ENCODE results near the gene MYH14.

Gene MYH14

GRCh38 chr19:50202962-50203280 is 501 bp upstream of the MYH14 start:
- Histone ChIP-seq H3K27me3 (ENCODE audit: low read depth, low read length) (peaks cover 18% of the 10 kb centered on the region), H3K79me2 (ENCODE audit: low read length) (no peaks in the 10 kb centered on the region), H3K27ac (ENCODE audit: low read length) (no peak overlapping the region), H4K20me1 (ENCODE audit: insufficient read depth, low read length) (no peaks in the 10 kb centered on the region), H3K4me2 (ENCODE audit: low read length) (no peak overlapping the region), H3K4me3 (ENCODE audit: low read length) (no peak overlapping the region), H2AFZ (ENCODE audit: low read depth, low read length) (no peak overlapping the region), H3K9me3 (ENCODE audit: insufficient read depth, low read length) (no peaks in the 10 kb centered on the region), H3K4me1 (ENCODE audit: low read length) (no peaks in the 10 kb centered on the region), H3K9ac (ENCODE audit: low read length) (no peak overlapping the region), H3K36me3 (replicated peaks; ENCODE audit: low read depth, low read length) (no peaks in the 10 kb centered on the region)
- TF ChIP-seq CTCF (IDR thresholded peaks at IDR 0.05; ENCODE audit: low read depth, low read length) (no peak), EZH2phosphoT487 (IDR thresholded peaks at IDR 0.05; ENCODE audit: low read depth) (no peak)

- Histone ChIP-seq H3K9me3 (ENCODE audit: insufficient read depth, low read length) (no peaks in the 10 kb centered on the region), H3K27ac (ENCODE audit: low read length) (no peak overlapping the region), H3K36me3 (replicated peaks; ENCODE audit: low read depth, low read length) (no peaks in the 10 kb centered on the region), H3K79me2 (ENCODE audit: low read length) (no peaks in the 10 kb centered on the region), H3K4me3 (ENCODE audit: low read length) (no peak overlapping the region), H4K20me1 (ENCODE audit: insufficient read depth, low read length) (no peaks in the 10 kb centered on the region), H2AFZ (ENCODE audit: low read depth, low read length) (no peak overlapping the region), H3K4me1 (ENCODE audit: low read length) (no peaks in the 10 kb centered on the region), H3K27me3 (ENCODE audit: low read depth, low read length) (peaks cover 14% of the 10 kb centered on the region), H3K4me2 (ENCODE audit: low read length) (no peak overlapping the region), H3K9ac (ENCODE audit: low read length) (no peak overlapping the region)
- TF ChIP-seq CTCF (IDR thresholded peaks at IDR 0.05; ENCODE audit: low read depth, low read length) (no peak), EZH2phosphoT487 (IDR thresholded peaks at IDR 0.05; ENCODE audit: low read depth) (no peak)
Measured at GRCh38 chr19:50204081-50204428, 633 bp downstream of the MYH14 start.

DNA sequence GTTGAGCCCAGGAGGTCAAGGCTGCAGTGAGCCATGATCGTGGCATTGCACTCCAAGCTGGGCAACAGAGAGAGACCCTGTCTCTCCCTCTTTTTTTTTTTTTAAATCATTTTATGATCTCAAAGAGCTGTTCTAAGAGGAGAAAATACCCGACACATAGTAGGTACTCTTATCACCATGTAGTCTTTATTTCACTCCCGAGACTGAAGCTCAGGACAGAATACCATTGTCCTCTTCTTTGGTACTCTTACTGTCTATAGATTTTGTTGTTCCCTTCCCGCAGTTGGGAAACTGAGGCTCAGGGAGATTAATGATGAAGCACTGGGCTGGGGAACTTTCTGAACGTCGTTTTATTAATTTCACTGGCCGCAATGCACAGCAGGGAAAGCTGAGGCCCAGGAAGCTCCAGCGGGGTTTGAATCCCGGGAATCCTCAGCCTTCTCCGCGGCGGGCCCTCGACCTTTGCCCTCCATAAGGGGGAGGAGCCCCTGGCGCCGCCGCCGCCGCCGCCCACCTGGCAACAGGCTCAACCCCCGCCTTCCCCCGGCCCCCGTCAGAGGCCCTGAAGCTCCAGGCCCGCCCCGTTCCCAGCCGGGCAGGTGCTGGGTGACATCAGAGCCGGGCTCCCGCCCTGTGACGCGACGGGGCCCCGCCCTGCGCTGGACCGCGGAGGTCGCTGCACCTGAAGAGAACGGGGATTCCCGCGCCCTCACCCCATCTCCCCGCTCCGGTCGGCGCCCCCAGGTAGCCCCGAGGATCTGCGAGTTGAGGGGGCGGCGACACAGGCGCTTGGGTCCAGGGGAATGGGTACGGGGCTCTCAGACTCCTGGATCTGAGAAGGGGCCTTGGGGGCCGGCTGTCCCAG is 1.6 kb downstream of the MYH14 start:
- Histone ChIP-seq H3K4me1 (ENCODE audit: low read length) (no peaks in the 10 kb centered on the region), H3K9me3 (ENCODE audit: insufficient read depth, low read length) (no peaks in the 10 kb centered on the region), H3K9ac (ENCODE audit: low read length) (no peak overlapping the region), H3K4me2 (ENCODE audit: low read length) (no peak overlapping the region), H3K36me3 (replicated peaks; ENCODE audit: low read depth, low read length) (no peaks in the 10 kb centered on the region), H4K20me1 (ENCODE audit: insufficient read depth, low read length) (no peaks in the 10 kb centered on the region), H3K27ac (ENCODE audit: low read length) (no peak overlapping the region), H3K27me3 (ENCODE audit: low read depth, low read length) (peaks cover 4% of the 10 kb centered on the region; the same call in 1 of the 2 replicates), H2AFZ (ENCODE audit: low read depth, low read length) (no peak overlapping the region), H3K79me2 (ENCODE audit: low read length) (no peaks in the 10 kb centered on the region), H3K4me3 (ENCODE audit: low read length) (no peak overlapping the region)
- TF ChIP-seq CTCF (IDR thresholded peaks at IDR 0.05; ENCODE audit: low read depth, low read length) (no peak), EZH2phosphoT487 (IDR thresholded peaks at IDR 0.05; ENCODE audit: low read depth) (no peak)

- Histone ChIP-seq H3K9ac (ENCODE audit: low read length) (no peak overlapping the region), H3K27me3 (ENCODE audit: low read depth, low read length) (peaks cover 3% of the 10 kb centered on the region; the same call in 1 of the 2 replicates), H3K4me2 (ENCODE audit: low read length) (no peak overlapping the region), H2AFZ (ENCODE audit: low read depth, low read length) (no peak overlapping the region), H3K4me1 (ENCODE audit: low read length) (no peaks in the 10 kb centered on the region), H4K20me1 (ENCODE audit: insufficient read depth, low read length) (no peaks in the 10 kb centered on the region), H3K9me3 (ENCODE audit: insufficient read depth, low read length) (no peaks in the 10 kb centered on the region), H3K36me3 (replicated peaks; ENCODE audit: low read depth, low read length) (no peaks in the 10 kb centered on the region), H3K79me2 (ENCODE audit: low read length) (no peaks in the 10 kb centered on the region), H3K27ac (ENCODE audit: low read length) (no peak overlapping the region), H3K4me3 (ENCODE audit: low read length) (no peak overlapping the region)
- TF ChIP-seq CTCF (IDR thresholded peaks at IDR 0.05; ENCODE audit: low read depth, low read length) = no peak
- no peak for TF ChIP-seq EZH2phosphoT487 (IDR thresholded peaks at IDR 0.05; ENCODE audit: low read depth)
Measured at GRCh38 chr19:50205681-50206138, 2.3 kb downstream of the MYH14 start.
